A673 (cell line): Measurements from ENCODE around the gene SMIM10L2A. TPM values are rescaled to one million over a fixed set of nuclear protein-coding genes. Genes with fewer than 3 reads are reported as not detected.

Source experiments
- BruUV-seq: library from RNA; stranded (reverse); fragments of 400-500 nt; replicated peaks from 2 replicates; lab custom pipeline; 2021; lab: Mats Ljungman, UMichigan
- CTCF ChIA-PET: fragments of 300-600 bp; sonication (Branson Sonifier 250); formaldehyde crosslinking; loops from one replicate; lab custom pipeline; 2022; ENCODE audit warnings: antibody characterized with exemption; lab: Charles Lee
- POLR2A ChIA-PET: fragments of 300-600 bp; sonication (Branson Sonifier 250); formaldehyde crosslinking; loops from one replicate; lab custom pipeline; 2022; ENCODE audit warnings: antibody characterized with exemption; ENCODE audit not compliant: low non-redundant PET; lab: Charles Lee
- DNase-seq: peaks from one replicate; pipeline ENCODE4 v3.0.0-alpha.2; 2015; ENCODE audit warnings: low spot score
- H3K27ac ChIP-seq: fragments of 200-600 bp; sonication (generic); 2 replicates; pipeline ENCODE4 v1.5.1; 2016; ENCODE audit warnings: mixed run types, low read depth, mild to moderate bottlenecking, mixed read lengths, antibody characterized with exemption, low read length; ENCODE audit not compliant: poor library complexity, severe bottlenecking
- H3K27me3 ChIP-seq: fragments of 200-600 bp; sonication (generic); replicated peaks from 2 replicates; pipeline ENCODE4 v1.6.1; 2017; ENCODE audit warnings: mixed run types, low read depth, mild to moderate bottlenecking, mixed read lengths, antibody characterized with exemption, low read length; ENCODE audit not compliant: insufficient read depth, poor library complexity
- H3K36me3 ChIP-seq: fragments of 200-600 bp; sonication (generic); 2 replicates; pipeline ENCODE4 v1.6.1; 2016; ENCODE audit warnings: mixed run types, mild to moderate bottlenecking, mixed read lengths, antibody characterized with exemption, low read length; ENCODE audit not compliant: insufficient read depth, poor library complexity, severe bottlenecking
- H3K4me1 ChIP-seq: fragments of 200-600 bp; sonication (generic); 2 replicates; pipeline ENCODE4 v1.6.1; 2017; ENCODE audit warnings: mixed run types, mild to moderate bottlenecking, mixed read lengths, antibody characterized with exemption, low read length; ENCODE audit not compliant: insufficient read depth, poor library complexity, severe bottlenecking
- H3K4me3 ChIP-seq: fragments of 200-600 bp; sonication (generic); 2 replicates; pipeline ENCODE4 v1.5.1; 2016; ENCODE audit warnings: low read depth, mixed run types, mild to moderate bottlenecking, mixed read lengths, low read length; ENCODE audit not compliant: poor library complexity, severe bottlenecking
- H3K9me3 ChIP-seq: fragments of 200-600 bp; sonication (generic); 2 replicates; pipeline ENCODE4 v1.6.1; 2016; ENCODE audit warnings: mixed run types, low read depth, mild to moderate bottlenecking, mixed read lengths, antibody characterized with exemption, low read length; ENCODE audit not compliant: poor library complexity, severe bottlenecking
- EZH2 ChIP-seq: fragments of 200-600 bp; sonication (generic); IDR thresholded peaks from 2 replicates; pipeline ENCODE4 v1.6.1; 2017; ENCODE audit warnings: borderline replicate concordance, low read depth, mild to moderate bottlenecking, mixed read lengths, antibody characterized with exemption, low read length; ENCODE audit not compliant: poor library complexity, severe bottlenecking
- intact Hi-C: fragments of 100-400 bp; cut with micrococcal nuclease; formaldehyde crosslinking; loops from one replicate; pipeline ENCODE4 v1.10.0; 2022; ENCODE audit not compliant: unreplicated experiment
- total RNA-seq: library from RNA; stranded (reverse); gene quantifications from 2 replicates; pipeline ENCODE4 v1.2.3, GENCODE V29; 2021
- TF ChIP-seq, protein P1 (sequence below): fragments of 300-800, 200-600 bp; sonication (generic); conservative IDR thresholded peaks from 2 replicates; pipeline ENCODE4 v1.5.1; 2017; ENCODE audit warnings: low read depth, mild to moderate bottlenecking, antibody characterized with exemption, low read length, moderate library complexity, mixed read lengths

Gene SMIM10L2A
- total RNA-seq, 1 experiment from 2014 or later = 1.8 TPM

DNA sequence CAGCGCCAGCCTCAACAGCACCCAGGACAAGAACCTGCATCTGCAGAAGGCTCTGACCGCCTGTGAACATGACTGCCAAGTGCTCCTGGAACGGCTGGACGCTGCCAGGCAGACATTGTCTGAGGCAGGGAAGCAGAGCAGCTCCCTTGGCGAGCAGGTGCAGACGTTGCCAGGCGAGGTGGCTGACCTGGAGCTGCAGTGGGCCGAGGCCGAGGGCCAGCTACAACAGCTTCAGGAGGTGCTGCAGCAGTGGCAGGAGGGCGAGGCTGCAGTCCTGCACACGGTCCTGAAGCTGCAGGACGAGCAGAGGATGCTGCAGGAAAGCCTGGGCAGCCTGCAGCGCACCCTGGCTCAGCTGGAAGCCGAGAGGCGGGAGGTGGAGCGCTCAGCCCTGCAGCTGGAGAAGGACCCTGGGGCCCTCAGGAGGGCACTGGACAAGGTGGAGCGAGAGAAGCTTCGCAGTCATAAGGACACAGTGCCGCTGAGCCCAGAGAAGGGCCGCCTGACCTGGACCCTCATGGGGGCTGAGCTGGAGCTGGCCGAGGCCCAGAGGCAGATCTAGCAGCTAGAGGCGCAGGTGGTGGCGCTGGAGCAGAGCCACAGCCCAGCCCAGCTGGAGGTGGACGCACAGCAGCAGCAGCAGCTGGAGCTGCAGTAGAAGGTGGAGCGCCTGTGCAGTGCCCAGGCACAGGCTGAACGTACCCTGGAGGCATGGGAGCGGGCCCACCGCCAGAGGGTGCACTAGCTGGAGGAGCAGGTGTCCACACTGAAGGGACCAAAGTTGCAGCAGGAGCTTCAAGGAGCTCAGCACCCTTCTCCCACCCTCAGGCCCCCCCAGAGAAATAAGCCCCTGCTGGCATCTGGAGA, 16.4 kb downstream of the SMIM10L2A start:
- POLR2A ChIA-PET = no interaction called here

DNA sequence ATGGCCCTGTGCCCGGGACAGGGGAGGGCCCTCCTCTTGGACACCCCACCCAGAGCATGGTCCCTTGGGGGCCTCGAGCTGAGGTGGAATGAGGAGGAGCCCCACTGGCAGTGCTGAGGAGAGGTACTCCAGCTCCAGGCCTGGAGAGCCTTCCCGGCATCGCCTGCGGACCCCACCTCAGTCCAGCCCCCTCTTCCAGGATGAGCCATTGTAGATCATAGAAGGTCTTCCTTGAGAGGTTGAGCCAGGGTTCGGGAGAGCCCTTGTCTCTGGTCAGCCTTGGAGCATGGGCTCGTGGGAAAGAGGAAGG, 16.9 kb downstream of the SMIM10L2A start:
- H3K27me3 ChIP-seq = no peaks in the 10 kb centered on the region
- no peak for DNase-seq
- no peaks in the 10 kb centered on the region for H3K9me3 ChIP-seq
- no TSS peak for BruUV-seq
- TF ChIP-seq, protein P1, sequence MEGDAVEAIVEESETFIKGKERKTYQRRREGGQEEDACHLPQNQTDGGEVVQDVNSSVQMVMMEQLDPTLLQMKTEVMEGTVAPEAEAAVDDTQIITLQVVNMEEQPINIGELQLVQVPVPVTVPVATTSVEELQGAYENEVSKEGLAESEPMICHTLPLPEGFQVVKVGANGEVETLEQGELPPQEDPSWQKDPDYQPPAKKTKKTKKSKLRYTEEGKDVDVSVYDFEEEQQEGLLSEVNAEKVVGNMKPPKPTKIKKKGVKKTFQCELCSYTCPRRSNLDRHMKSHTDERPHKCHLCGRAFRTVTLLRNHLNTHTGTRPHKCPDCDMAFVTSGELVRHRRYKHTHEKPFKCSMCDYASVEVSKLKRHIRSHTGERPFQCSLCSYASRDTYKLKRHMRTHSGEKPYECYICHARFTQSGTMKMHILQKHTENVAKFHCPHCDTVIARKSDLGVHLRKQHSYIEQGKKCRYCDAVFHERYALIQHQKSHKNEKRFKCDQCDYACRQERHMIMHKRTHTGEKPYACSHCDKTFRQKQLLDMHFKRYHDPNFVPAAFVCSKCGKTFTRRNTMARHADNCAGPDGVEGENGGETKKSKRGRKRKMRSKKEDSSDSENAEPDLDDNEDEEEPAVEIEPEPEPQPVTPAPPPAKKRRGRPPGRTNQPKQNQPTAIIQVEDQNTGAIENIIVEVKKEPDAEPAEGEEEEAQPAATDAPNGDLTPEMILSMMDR = no peak
- no peak for TF ChIP-seq EZH2
- no peaks in the 10 kb centered on the region for H3K4me1 ChIP-seq
- ChIA-PET CTCF (no interaction called here), POLR2A (no interaction called here)
- intact Hi-C loops = no loop called here
- H3K36me3 ChIP-seq = no peaks in the 10 kb centered on the region
- H3K27ac ChIP-seq = no peak overlapping the region
- H3K4me3 ChIP-seq = no peak overlapping the region

More for the DNA sequence above, 16.4 kb downstream of the SMIM10L2A start:
- intact Hi-C loops = no loop called here
- Histone ChIP-seq H3K27me3 (no peaks in the 10 kb centered on the region), H3K4me3 (no peak overlapping the region), H3K36me3 (no peaks in the 10 kb centered on the region), H3K4me1 (no peaks in the 10 kb centered on the region), H3K27ac (no peak overlapping the region), H3K9me3 (no peaks in the 10 kb centered on the region)
- no TSS peak for BruUV-seq
- DNase-seq = no peak
- CTCF ChIA-PET = no interaction called here
- TF ChIP-seq, protein P1 = no peak
- TF ChIP-seq EZH2 = no peak

DNA sequence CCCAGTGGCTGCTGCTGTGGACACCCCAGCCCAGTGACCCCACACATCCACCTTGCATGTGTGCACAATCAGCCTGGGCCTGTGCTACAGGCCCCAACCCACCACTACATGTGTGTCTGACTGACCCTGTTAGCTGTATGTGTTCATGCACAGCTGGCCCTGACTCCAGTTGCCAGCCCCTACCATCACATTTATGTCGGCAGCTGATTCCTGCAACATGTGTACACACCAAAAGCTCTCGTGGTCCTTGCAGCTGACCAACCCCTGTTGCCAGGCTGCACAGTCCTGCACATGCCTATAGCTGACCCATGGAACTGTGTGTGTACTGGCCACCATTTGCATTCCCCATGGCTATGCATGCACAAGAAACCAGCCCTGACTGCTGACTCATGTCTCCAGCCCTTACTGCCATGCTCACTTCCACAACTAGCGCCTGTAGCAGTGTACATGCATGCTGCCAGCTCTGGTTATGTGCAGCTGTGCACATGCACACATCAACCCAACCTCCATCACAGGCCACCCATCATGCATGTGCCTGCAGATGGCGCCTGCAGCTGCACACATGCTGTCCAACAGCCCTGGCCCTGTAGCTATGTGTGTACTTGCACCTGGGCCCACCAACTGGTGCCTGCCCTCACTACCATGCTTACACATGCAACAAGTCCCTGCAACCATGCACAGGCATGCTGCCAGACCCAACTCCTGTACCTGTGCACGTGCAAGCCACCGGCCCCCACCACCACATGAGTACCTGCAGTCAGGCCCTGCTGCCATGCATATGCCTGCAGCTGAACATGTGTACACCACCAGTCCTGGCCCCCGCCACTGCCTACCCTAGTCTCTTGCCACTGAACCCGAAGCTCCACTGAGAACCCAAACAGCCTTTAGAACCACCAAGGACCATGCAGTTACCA, 28.1 kb downstream of the SMIM10L2A start:
- TF ChIP-seq, protein P1 = no peak
- no peak for TF ChIP-seq EZH2
- Histone ChIP-seq H3K4me3 (no peak overlapping the region), H3K36me3 (no peaks in the 10 kb centered on the region), H3K4me1 (no peaks in the 10 kb centered on the region), H3K27me3 (no peaks in the 10 kb centered on the region), H3K9me3 (no peaks in the 10 kb centered on the region), H3K27ac (no peak overlapping the region)
- CTCF ChIA-PET = no interaction called here
- no TSS peak for BruUV-seq
- intact Hi-C loops = loop anchor here (5.0 kb wide), 1 partner anchor 52 kb away; no protein-coding TSS in a partner anchor
- DNase-seq = no peak
- POLR2A ChIA-PET = no interaction called here
